ACC112 (cell line): Measurements from ENCODE around the gene TSC22D1.
"Not testable (repeated sequence)": the region's sequence is repeated elsewhere in the genome, so short reads cannot be mapped to it uniquely, and the experiment has no call there.

Experiments used
- H2AFZ ChIP-seq: fragments of 200-600 bp; sonication (generic); one replicate; pipeline ENCODE4 v1.6.0; 2017; ENCODE audit warnings: antibody characterized with exemption, low read length; ENCODE audit not compliant: unreplicated experiment
- H3K27ac ChIP-seq: fragments of 200-600 bp; sonication (generic); 2 replicates; pipeline ENCODE4 v1.5.1; 2014; ENCODE audit warnings: low read depth, mild to moderate bottlenecking, antibody characterized with exemption, low read length, moderate library complexity
- H3K27me3 ChIP-seq: fragments of 200-600 bp; sonication (generic); 2 replicates; pipeline ENCODE4 v1.6.1; 2014; ENCODE audit warnings: mild to moderate bottlenecking, antibody characterized with exemption, low read length, moderate library complexity, mixed read lengths; ENCODE audit not compliant: insufficient read depth
- H3K36me3 ChIP-seq: fragments of 200-600 bp; sonication (generic); 2 replicates; pipeline ENCODE4 v1.6.1; 2016; ENCODE audit warnings: mild to moderate bottlenecking, antibody characterized with exemption, low read length, moderate library complexity, mixed read lengths; ENCODE audit not compliant: insufficient read depth
- H3K4me1 ChIP-seq: fragments of 200-600 bp; sonication (generic); one replicate; pipeline ENCODE4 v1.6.1; 2016; ENCODE audit warnings: low read length, mixed read lengths; ENCODE audit not compliant: insufficient read depth, unreplicated experiment, control insufficient read depth
- H3K4me3 ChIP-seq: fragments of 200-600 bp; sonication (generic); 2 replicates; pipeline ENCODE4 v1.5.1; 2014; ENCODE audit warnings: mild to moderate bottlenecking, low read depth, low read length
- H3K79me2 ChIP-seq: fragments of 200-600 bp; sonication (generic); one replicate; pipeline ENCODE4 v1.6.0; 2016; ENCODE audit warnings: low read length; ENCODE audit not compliant: control insufficient read depth, unreplicated experiment, insufficient read depth

Gene TSC22D1

DNA sequence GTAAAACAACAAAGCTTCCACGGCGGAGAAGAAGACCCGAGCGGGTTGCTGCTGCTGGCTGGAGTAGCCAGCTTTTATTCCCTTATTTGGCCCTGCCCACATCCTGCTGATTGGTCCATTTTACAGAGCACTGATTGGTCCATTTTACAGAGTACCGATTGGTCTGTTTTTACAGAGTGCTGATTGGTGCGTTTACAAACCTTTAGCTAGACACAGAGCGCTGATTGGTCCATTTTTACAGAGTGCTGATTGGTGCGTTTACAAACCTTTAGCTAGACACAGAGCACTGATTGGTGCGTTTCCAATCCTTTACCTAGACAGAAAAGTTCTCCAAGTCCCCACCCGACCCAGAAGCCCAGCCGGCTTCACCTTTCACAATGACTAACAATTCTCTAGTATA, 119.9 kb downstream of the TSC22D1 start:
- H3K36me3 ChIP-seq, H3K4me3 ChIP-seq, H2AFZ ChIP-seq, H3K79me2 ChIP-seq, H3K4me1 ChIP-seq, H3K27ac ChIP-seq, H3K27me3 ChIP-seq: not testable (repeated sequence)

DNA sequence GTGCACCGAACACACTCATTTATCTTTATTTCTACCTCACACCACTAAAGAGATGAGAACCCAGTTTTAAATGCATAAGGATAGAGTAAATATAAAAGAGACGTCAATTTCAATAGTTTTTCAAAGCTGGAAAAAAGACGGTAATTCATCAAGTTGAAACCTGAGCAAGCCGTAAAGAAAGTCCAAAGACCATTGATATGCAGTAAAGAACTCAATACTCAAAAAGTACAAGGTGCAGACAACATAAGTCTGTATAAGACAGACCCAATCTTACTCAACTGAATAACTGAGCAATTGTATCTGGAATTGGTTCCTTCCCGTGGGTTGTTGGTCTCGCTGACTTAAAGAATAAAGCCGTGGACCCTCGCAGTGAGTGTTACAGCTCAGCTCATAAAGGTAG, 120.4 kb downstream of the TSC22D1 start:
- no peaks in the 10 kb centered on the region for H3K27me3 ChIP-seq
- H2AFZ ChIP-seq = no peak overlapping the region
- H3K4me1 ChIP-seq = no peaks in the 10 kb centered on the region
- no peaks in the 10 kb centered on the region; the same call in 1 of the 2 replicates for H3K36me3 ChIP-seq
- no peaks in the 10 kb centered on the region for H3K79me2 ChIP-seq
- H3K27ac ChIP-seq = no peak overlapping the region
- no peak overlapping the region for H3K4me3 ChIP-seq

- Histone ChIP-seq H2AFZ (no peak overlapping the region), H3K4me1 (no peaks in the 10 kb centered on the region), H3K79me2 (no peaks in the 10 kb centered on the region), H3K36me3 (no peaks in the 10 kb centered on the region; the same call in 1 of the 2 replicates), H3K4me3 (no peak overlapping the region), H3K27ac (no peak overlapping the region), H3K27me3 (no peaks in the 10 kb centered on the region)
These were observed 122.2 kb downstream of the TSC22D1 start for GRCh38 chr13:44453881-44454280.

DNA sequence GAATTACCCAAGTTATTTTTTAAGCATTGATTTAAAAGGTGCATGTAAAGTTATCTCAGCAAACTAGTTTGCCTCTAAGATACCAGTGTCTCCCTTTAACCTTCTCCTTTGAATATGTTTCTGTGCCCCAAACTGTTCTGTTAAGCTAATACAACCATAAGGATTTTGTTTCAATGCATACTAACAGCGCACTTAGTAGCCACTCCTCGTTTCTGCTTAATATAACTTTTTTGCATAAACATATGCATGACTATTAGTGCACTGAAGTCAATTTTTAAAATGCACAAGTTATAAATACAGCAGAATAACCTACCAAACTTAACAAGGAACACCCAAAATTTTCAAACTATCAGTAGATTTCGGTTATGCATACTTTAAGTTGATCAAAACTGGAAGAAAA, 123.1 kb downstream of the TSC22D1 start:
- no peak overlapping the region for H3K27ac ChIP-seq
- H3K4me3 ChIP-seq = no peak overlapping the region
- no peak overlapping the region for H2AFZ ChIP-seq
- H3K79me2 ChIP-seq = no peaks in the 10 kb centered on the region
- no peaks in the 10 kb centered on the region for H3K4me1 ChIP-seq
- H3K36me3 ChIP-seq = no peaks in the 10 kb centered on the region; the same call in 1 of the 2 replicates
- no peaks in the 10 kb centered on the region for H3K27me3 ChIP-seq

DNA sequence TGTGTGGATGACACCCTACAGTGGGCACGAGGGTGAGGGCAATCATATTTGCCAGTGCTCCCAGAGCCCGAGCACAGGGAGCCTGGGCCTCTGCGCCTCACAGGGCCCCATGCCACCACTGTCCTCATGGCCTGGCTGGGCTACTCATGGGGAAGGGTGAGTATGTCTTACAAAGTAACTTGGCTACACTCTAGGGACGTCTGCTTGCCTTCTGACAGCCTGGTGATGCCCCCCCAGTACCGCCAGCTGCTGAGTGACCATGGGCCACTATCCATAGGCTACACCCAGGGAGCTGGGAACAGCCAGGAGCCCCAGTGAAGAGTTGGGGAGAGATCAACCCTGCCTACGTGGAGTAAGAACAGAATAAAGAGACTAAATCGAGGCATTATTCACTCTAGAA, 123.7 kb downstream of the TSC22D1 start:
- Histone ChIP-seq H3K4me3 (no peak overlapping the region), H3K27ac (no peak overlapping the region), H3K79me2 (no peaks in the 10 kb centered on the region), H3K4me1 (no peaks in the 10 kb centered on the region), H3K36me3 (no peaks in the 10 kb centered on the region; the same call in 1 of the 2 replicates), H3K27me3 (no peaks in the 10 kb centered on the region), H2AFZ (no peak overlapping the region)

- no peaks in the 10 kb centered on the region for H3K79me2 ChIP-seq
- H3K27ac ChIP-seq = no peak overlapping the region
- H2AFZ ChIP-seq = no peak overlapping the region
- no peaks in the 10 kb centered on the region for H3K4me1 ChIP-seq
- no peaks in the 10 kb centered on the region; the same call in 1 of the 2 replicates for H3K36me3 ChIP-seq
- H3K27me3 ChIP-seq = no peaks in the 10 kb centered on the region
- H3K4me3 ChIP-seq = no peak overlapping the region
These were observed 124.5 kb downstream of the TSC22D1 start for GRCh38 chr13:44451651-44452050.

DNA sequence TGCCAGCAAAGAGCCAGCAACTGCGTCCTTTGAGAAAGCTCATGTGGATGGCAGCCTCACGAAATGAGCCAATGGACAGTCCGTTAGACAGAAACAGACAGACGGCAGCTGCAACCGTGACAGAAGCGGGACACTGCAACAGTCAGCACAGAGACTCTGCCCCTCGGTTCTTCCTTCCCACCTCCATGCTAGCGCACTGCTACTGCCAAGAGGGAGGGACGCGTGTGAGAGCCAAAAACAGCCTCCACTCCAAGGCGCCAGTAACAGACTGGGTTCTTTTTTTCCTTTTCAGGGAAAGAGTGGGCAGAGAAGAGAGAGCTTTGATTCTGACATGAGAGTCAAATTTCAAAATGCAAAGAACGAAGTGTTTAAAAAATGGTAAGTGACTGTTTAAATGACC, 125.0 kb downstream of the TSC22D1 start:
- H2AFZ ChIP-seq = no peak overlapping the region
- H3K36me3 ChIP-seq = no peaks in the 10 kb centered on the region; the same call in 1 of the 2 replicates
- H3K4me1 ChIP-seq = no peaks in the 10 kb centered on the region
- H3K27me3 ChIP-seq = no peaks in the 10 kb centered on the region
- no peaks in the 10 kb centered on the region for H3K79me2 ChIP-seq
- H3K27ac ChIP-seq = no peak overlapping the region
- no peak overlapping the region for H3K4me3 ChIP-seq

DNA sequence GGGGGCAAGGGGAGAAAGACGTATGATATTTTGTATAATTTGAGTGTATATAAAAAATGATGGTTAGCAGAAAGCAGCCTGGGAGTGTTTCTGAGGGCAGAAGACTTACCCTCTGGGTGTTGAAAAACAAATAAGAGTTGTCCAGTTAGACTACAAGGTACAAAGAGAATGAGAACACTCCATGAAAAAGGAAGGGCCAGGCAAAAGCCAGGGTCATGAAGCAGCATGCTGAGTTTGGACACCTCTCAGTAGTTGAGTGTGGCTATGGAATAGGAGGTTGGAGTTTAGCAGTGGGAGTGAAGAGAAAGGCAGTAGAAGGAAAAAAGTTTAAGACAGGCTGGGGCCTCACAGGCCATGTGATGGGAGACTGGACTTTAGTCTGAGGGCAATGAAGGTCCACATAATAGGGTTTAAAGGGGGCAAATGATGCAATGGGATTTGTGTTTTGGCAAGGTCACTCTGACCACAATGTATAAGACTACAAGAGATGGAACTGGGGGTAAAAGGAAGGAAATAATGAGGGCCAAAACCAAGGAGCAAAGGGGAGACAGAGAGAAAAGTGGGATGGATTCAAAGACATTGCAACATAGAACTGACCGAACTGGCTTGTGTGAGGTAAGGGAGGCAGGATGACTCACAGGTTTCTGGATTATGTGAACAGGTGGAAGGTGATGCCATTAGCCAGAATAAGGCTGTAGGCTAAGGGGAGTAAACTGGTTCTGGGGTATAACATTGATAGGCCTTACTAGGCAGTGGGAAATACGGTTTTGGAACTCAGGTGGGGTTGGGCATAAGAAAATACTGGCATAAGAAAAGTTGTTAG, 125.9 kb downstream of the TSC22D1 start:
- Histone ChIP-seq H3K36me3 (no peaks in the 10 kb centered on the region), H3K79me2 (no peaks in the 10 kb centered on the region), H3K4me3 (no peak overlapping the region), H3K4me1 (no peaks in the 10 kb centered on the region), H3K27me3 (no peaks in the 10 kb centered on the region), H3K27ac (no peak overlapping the region), H2AFZ (no peak overlapping the region)

- H3K79me2 ChIP-seq = no peaks in the 10 kb centered on the region
- no peak overlapping the region for H3K27ac ChIP-seq
- H2AFZ ChIP-seq = no peak overlapping the region
- H3K36me3 ChIP-seq = no peaks in the 10 kb centered on the region
- H3K27me3 ChIP-seq = no peaks in the 10 kb centered on the region
- no peaks in the 10 kb centered on the region for H3K4me1 ChIP-seq
- H3K4me3 ChIP-seq = no peak overlapping the region
These were observed 127.3 kb downstream of the TSC22D1 start for GRCh38 chr13:44448875-44449274.

DNA sequence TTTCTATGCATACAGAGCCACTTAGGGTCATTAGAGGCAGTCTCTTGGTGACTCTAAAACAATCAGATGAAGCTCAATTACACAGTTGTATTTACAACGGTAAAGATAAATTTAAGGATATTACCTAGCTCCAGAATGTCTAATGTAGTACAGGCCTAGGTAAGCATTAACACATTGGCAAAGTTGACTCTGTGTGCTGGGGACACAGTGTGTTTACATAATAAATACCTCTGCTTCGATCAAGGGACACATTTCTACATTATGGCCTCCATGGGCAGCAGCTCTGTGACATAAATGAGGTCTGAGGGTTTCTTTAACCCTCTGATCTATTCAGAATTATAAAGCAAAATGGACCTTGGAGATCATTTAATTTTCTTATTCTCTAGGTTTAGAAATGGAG, 127.8 kb downstream of the TSC22D1 start:
- Histone ChIP-seq H2AFZ (no peak overlapping the region), H3K4me3 (no peak overlapping the region), H3K36me3 (no peaks in the 10 kb centered on the region), H3K79me2 (no peaks in the 10 kb centered on the region), H3K27me3 (no peaks in the 10 kb centered on the region), H3K27ac (no peak overlapping the region), H3K4me1 (no peaks in the 10 kb centered on the region)

- Histone ChIP-seq H3K27me3 (no peaks in the 10 kb centered on the region), H3K79me2 (no peaks in the 10 kb centered on the region), H3K27ac (no peak overlapping the region)
These were observed 128.3 kb downstream of the TSC22D1 start for GRCh38 chr13:44447783-44448321.

More at GRCh38 chr13:44447783-44448321, 128.3 kb downstream of the TSC22D1 start:
- H3K4me1 ChIP-seq = no peaks in the 10 kb centered on the region
- no peaks in the 10 kb centered on the region for H3K36me3 ChIP-seq
- no peak overlapping the region for H3K4me3 ChIP-seq
- no peak overlapping the region for H2AFZ ChIP-seq
